WTC11 (cell line): ENCODE data around the gene FALEC. TPM values are rescaled to one million over a fixed set of nuclear protein-coding genes. Genes with fewer than 3 reads are reported as not detected.
A peak's percentile ranks its signal among the peaks of the same experiment; 100 is the strongest.

ENCODE experiments used
- ATAC-seq: fragments of 200-7000 bp; cut with Tn5 transposase; 2 replicates; pipeline ENCODE4 v1.10.0; 2021; ENCODE audit warnings: mild to moderate bottlenecking, moderate library complexity
- CTCF ChIA-PET: fragments of 300-600 bp; sonication (Branson Sonifier 250); formaldehyde crosslinking; loops from one replicate; lab custom pipeline; 2021; ENCODE audit warnings: antibody characterized with exemption; lab: Charles Lee
- POLR2A ChIA-PET: fragments of 350-600 bp; sonication (Branson Sonifier 250); formaldehyde crosslinking; loops from one replicate; lab custom pipeline; 2021; ENCODE audit warnings: antibody characterized with exemption; lab: Charles Lee
- DNase-seq: peaks from one replicate; pipeline ENCODE4 v3.0.0; 2021; ENCODE audit warnings: low spot score
- H3K27ac Mint-ChIP-seq: 2 replicates; pipeline ENCODE4 v1.8.0; 2021; ENCODE audit warnings: mixed read lengths
- H3K27me3 Mint-ChIP-seq: 2 replicates; pipeline ENCODE4 v1.8.0; 2021; ENCODE audit warnings: low read depth, mild to moderate bottlenecking, moderate library complexity, mixed read lengths
- H3K36me3 Mint-ChIP-seq: 2 replicates; pipeline ENCODE4 v1.8.0; 2021; ENCODE audit warnings: mixed read lengths
- H3K4me1 Mint-ChIP-seq: 2 replicates; pipeline ENCODE4 v1.8.0; 2022; ENCODE audit warnings: mixed read lengths
- H3K4me3 Mint-ChIP-seq: 2 replicates; pipeline ENCODE4 v1.8.0; 2021; ENCODE audit warnings: mild to moderate bottlenecking, moderate library complexity, mixed read lengths
- H3K9me3 Mint-ChIP-seq: 2 replicates; pipeline ENCODE4 v1.8.0; 2021; ENCODE audit warnings: mixed read lengths
- ATF2 ChIP-seq: sonication (generic); formaldehyde crosslinking; IDR thresholded peaks from 2 replicates; pipeline ENCODE4 v1.8.1; 2022; ENCODE audit warnings: low read depth, missing genetic modification reagents, borderline replicate concordance
- EMX1 ChIP-seq: fragments of 250-450 bp; sonication (Bioruptor Pico); IDR thresholded peaks from 2 replicates; pipeline ENCODE4 v1.8.0; 2021; ENCODE audit warnings: mild to moderate bottlenecking
- ETV6 ChIP-seq: sonication (generic); formaldehyde crosslinking; IDR thresholded peaks from 2 replicates; pipeline ENCODE4 v1.8.1; 2022; ENCODE audit warnings: mild to moderate bottlenecking, missing genetic modification reagents
- KAT7 ChIP-seq: sonication (generic); formaldehyde crosslinking; IDR thresholded peaks from 2 replicates; pipeline ENCODE4 v1.8.1; 2023; ENCODE audit warnings: missing genetic modification reagents, mild to moderate bottlenecking, borderline replicate concordance
- MLX ChIP-seq: sonication (generic); formaldehyde crosslinking; IDR thresholded peaks from 2 replicates; pipeline ENCODE4 v1.8.1; 2023; ENCODE audit warnings: mild to moderate bottlenecking, missing genetic modification reagents, moderate library complexity
- PRRX2 ChIP-seq: fragments of 250-450 bp; sonication (Bioruptor Pico); IDR thresholded peaks from 2 replicates; pipeline ENCODE4 v1.8.0; 2021; ENCODE audit warnings: mild to moderate bottlenecking
- RELA ChIP-seq: sonication (generic); formaldehyde crosslinking; IDR thresholded peaks from 2 replicates; pipeline ENCODE4 v1.8.1; 2022; ENCODE audit warnings: missing genetic modification reagents, mild to moderate bottlenecking, borderline replicate concordance
- SMAD3 ChIP-seq: sonication (generic); formaldehyde crosslinking; IDR thresholded peaks from 2 replicates; pipeline ENCODE4 v1.8.0; 2022; ENCODE audit warnings: missing genetic modification reagents, mild to moderate bottlenecking, borderline replicate concordance
- STAT6 ChIP-seq: sonication (generic); formaldehyde crosslinking; conservative IDR thresholded peaks from 2 replicates; pipeline ENCODE4 v1.8.1; 2023; ENCODE audit warnings: mild to moderate bottlenecking, low read depth, missing genetic modification reagents, moderate library complexity
- ZNF121 ChIP-seq: sonication (generic); formaldehyde crosslinking; IDR thresholded peaks from 2 replicates; pipeline ENCODE4 v1.8.0; 2023; ENCODE audit warnings: missing genetic modification reagents
- ZNF281 ChIP-seq: sonication (generic); formaldehyde crosslinking; IDR thresholded peaks from 2 replicates; pipeline ENCODE4 v1.8.0; 2023; ENCODE audit warnings: mild to moderate bottlenecking, missing genetic modification reagents
- ZNF317 ChIP-seq: sonication (generic); formaldehyde crosslinking; IDR thresholded peaks from 2 replicates; pipeline ENCODE4 v1.8.1; 2023; ENCODE audit warnings: low read depth, mild to moderate bottlenecking, moderate library complexity, missing genetic modification reagents, borderline replicate concordance
- ZNF396 ChIP-seq: fragments of 250-450 bp; sonication (Bioruptor Pico); IDR thresholded peaks from 2 replicates; pipeline ENCODE4 v1.8.0; 2021; ENCODE audit warnings: mild to moderate bottlenecking, moderate library complexity, borderline replicate concordance
- ZNF425 ChIP-seq: fragments of 250-450 bp; sonication (Bioruptor Pico); conservative IDR thresholded peaks from 2 replicates; pipeline ENCODE4 v1.9.0; 2021; ENCODE audit warnings: mild to moderate bottlenecking
- ZNF512 ChIP-seq: sonication (generic); formaldehyde crosslinking; IDR thresholded peaks from 2 replicates; pipeline ENCODE4 v1.8.1; 2022; ENCODE audit warnings: missing genetic modification reagents, borderline replicate concordance
- ZNF532 ChIP-seq: fragments of 250-450 bp; sonication (Bioruptor Pico); IDR thresholded peaks from 2 replicates; pipeline ENCODE4 v1.9.0; 2021; ENCODE audit warnings: mild to moderate bottlenecking, borderline replicate concordance
- ZNF671 ChIP-seq: fragments of 250-450 bp; sonication (Bioruptor Pico); IDR thresholded peaks from 2 replicates; pipeline ENCODE4 v1.8.0; 2021; ENCODE audit warnings: mild to moderate bottlenecking
- total RNA-seq: library from RNA; stranded (reverse); gene quantifications from 3 replicates; pipeline ENCODE4 v1.2.3, GENCODE V29; 2021

The FALEC gene
- total RNA-seq, 1 experiment from 2014 or later, result 1.2 TPM

- POLR2A ChIA-PET, result no interaction called here
- Mint-ChIP-seq H3K27ac (no peak overlapping the region), H3K27me3 (peaks cover 11% of the 10 kb centered on the region; the same call in 1 of the 2 replicates), H3K9me3 (no peaks in the 10 kb centered on the region), H3K36me3 (peaks cover 4% of the 10 kb centered on the region), H3K4me1 (peaks cover 3% of the 10 kb centered on the region), H3K4me3 (no peak overlapping the region)
- CTCF ChIA-PET, result no interaction called here
- ATAC-seq (no peak), DNase-seq (no peak)
- TF ChIP-seq PRRX2 (CRISPR knock-in tag) (no peak), ZNF121 (CRISPR knock-in tag) (no peak), ATF2 (CRISPR knock-in tag) (no peak), ZNF396 (CRISPR knock-in tag) (no peak), ETV6 (no peak), EMX1 (CRISPR knock-in tag) (no peak), ZNF671 (CRISPR knock-in tag) (no peak), KAT7 (CRISPR knock-in tag) (no peak), MLX (CRISPR knock-in tag) (no peak), ZNF512 (CRISPR knock-in tag) (no peak), RELA (CRISPR knock-in tag) (no peak)
These were observed 38.2 kb upstream of the FALEC start for GRCh38 chr1:150477320-150477719.

GRCh38 chr1:150477733-150478132 is 37.8 kb upstream of the FALEC start:
- ATAC-seq (no peak), DNase-seq (no peak)
- ChIA-PET CTCF (no interaction called here), POLR2A (no interaction called here)
- Mint-ChIP-seq H3K27ac (peak overlapping the region; percentile 46; the same call in 1 of the 2 replicates), H3K4me1 (no peaks in the 10 kb centered on the region), H3K4me3 (no peak overlapping the region), H3K36me3 (peaks cover under 1% of the 10 kb centered on the region; the same call in 1 of the 2 replicates), H3K27me3 (peaks cover 11% of the 10 kb centered on the region; the same call in 1 of the 2 replicates), H3K9me3 (no peaks in the 10 kb centered on the region)
- TF ChIP-seq ZNF425 (CRISPR knock-in tag), result no peak
- no peak for TF ChIP-seq PRRX2 (CRISPR knock-in tag)
- TF ChIP-seq ZNF532 (CRISPR knock-in tag), result no peak
- TF ChIP-seq STAT6 (CRISPR knock-in tag), result no peak
- no peak for TF ChIP-seq ZNF317
- no peak for TF ChIP-seq ZNF281 (CRISPR knock-in tag)
- TF ChIP-seq SMAD3 (CRISPR knock-in tag), result no peak
